ENCODE results near the gene NUFIP1.
A peak's percentile ranks its signal among the peaks of the same experiment; 100 is the strongest.
"Not testable (repeated sequence)": the region's sequence is repeated elsewhere in the genome, so short reads cannot be mapped to it uniquely, and the experiment has no call there.

Gene NUFIP1

GRCh38 chr13:44989071-44989889 lies at the start of gene NUFIP1, which contains the start of gene GPALPP1:
Gene NUFIP1, minus strand, starts transcription at chr13:44989471. Its CDS starts 35 bp downstream, at chr13:44989436.
Gene GPALPP1, plus strand, starts transcription at chr13:44989538. Its CDS starts 117 bp downstream, at chr13:44989655.
- no peak for TF ChIP-seq JUND (IDR thresholded peaks at IDR 0.05; ENCODE audit: low read depth)
- peak; percentile 90 to 97 for DNase-seq (ENCODE audit: low read depth in 1 of 2, low spot score in 1 of 2)
- in situ Hi-C loops (cut with HindIII; ENCODE audit: low pct_unique_long_range_greater_than_20kb, low sequenced_read_pairs) = no loop called here

DNA sequence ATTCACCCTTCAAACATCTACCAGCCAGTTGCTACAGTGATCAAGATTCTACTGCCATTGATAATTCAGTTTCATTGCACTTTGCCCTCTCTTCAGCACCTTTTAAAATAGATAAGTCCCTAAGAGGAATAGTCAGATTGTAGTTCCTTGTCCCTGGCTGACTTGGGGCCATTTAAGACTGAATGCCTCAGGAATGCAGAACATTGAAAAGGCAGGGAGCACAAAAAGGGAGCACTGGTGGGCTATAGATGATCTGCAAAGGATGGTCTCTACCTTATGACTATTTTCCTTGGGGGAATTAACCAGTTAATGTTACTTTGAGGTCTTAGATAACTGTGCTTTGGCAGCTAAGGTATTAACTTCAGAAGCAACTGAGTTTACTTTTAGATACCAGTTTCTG lies 46.9 kb upstream of the NUFIP1 start:
- in situ Hi-C loops (cut with HindIII; ENCODE audit: low pct_unique_long_range_greater_than_20kb, low sequenced_read_pairs) = no loop called here
- no peak for DNase-seq (ENCODE audit: low read depth in 1 of 2, low spot score in 1 of 2)
- no peak for TF ChIP-seq JUND (IDR thresholded peaks at IDR 0.05; ENCODE audit: low read depth)

- no peak for DNase-seq (ENCODE audit: low read depth in 1 of 2, low spot score in 1 of 2)
- no peak for TF ChIP-seq JUND (IDR thresholded peaks at IDR 0.05; ENCODE audit: low read depth)
- in situ Hi-C loops (cut with HindIII; ENCODE audit: low pct_unique_long_range_greater_than_20kb, low sequenced_read_pairs) = no loop called here
Measured at GRCh38 chr13:45034342-45034741, 45.1 kb upstream of the NUFIP1 start.

- in situ Hi-C loops (cut with HindIII; ENCODE audit: low pct_unique_long_range_greater_than_20kb, low sequenced_read_pairs) = no loop called here
- TF ChIP-seq JUND (IDR thresholded peaks at IDR 0.05; ENCODE audit: low read depth) = no peak
Measured at GRCh38 chr13:45024847-45025246, 35.6 kb upstream of the NUFIP1 start.

GRCh38 chr13:45021250-45021649 lies 32.0 kb upstream of the NUFIP1 start:
- no peak for DNase-seq (ENCODE audit: low read depth in 1 of 2, low spot score in 1 of 2)
- in situ Hi-C loops (cut with HindIII; ENCODE audit: low pct_unique_long_range_greater_than_20kb, low sequenced_read_pairs) = no loop called here
- TF ChIP-seq JUND (IDR thresholded peaks at IDR 0.05; ENCODE audit: low read depth) = no peak

More at GRCh38 chr13:45024847-45025246, 35.6 kb upstream of the NUFIP1 start:
- no peak for DNase-seq (ENCODE audit: low read depth in 1 of 2, low spot score in 1 of 2)

- DNase-seq (ENCODE audit: low read depth in 1 of 2, low spot score in 1 of 2); in situ Hi-C loops (cut with HindIII; ENCODE audit: low pct_unique_long_range_greater_than_20kb, low sequenced_read_pairs): not testable (repeated sequence)
Measured at GRCh38 chr13:45019981-45020380, 30.7 kb upstream of the NUFIP1 start.

DNA sequence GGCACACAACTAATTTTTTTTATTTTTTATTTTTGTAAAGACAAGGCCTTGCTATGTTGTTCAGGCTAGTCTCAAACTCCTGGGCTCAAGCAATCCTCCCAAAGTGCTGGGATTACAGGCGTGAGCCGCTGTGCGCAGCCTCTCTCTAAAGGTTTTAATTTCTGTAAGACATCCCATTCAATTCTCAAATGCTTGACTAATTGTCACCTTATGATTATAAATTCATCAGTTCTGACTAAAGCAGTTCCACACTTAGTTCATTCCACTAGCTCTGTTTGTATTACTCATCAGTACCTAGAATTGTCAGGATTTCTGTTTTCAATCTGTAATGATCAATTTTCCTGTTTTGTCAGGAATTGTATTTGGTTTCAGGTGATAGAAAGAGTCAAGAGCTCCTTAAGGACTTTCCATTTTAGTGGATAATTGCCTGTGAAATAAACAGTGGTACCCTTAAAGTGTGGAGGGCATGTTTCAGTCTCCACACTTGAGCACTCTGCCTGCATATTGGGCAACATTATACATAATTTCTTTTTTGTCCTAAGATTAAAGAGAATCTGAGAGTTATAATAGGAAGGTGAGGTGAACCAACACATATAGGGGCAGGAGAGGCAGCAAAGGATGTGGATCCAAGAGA lies 27.6 kb upstream of the NUFIP1 start:
- in situ Hi-C loops (cut with HindIII; ENCODE audit: low pct_unique_long_range_greater_than_20kb, low sequenced_read_pairs) = no loop called here
- no peak for TF ChIP-seq JUND (IDR thresholded peaks at IDR 0.05; ENCODE audit: low read depth)
- no peak for DNase-seq (ENCODE audit: low read depth in 1 of 2, low spot score in 1 of 2)

DNA sequence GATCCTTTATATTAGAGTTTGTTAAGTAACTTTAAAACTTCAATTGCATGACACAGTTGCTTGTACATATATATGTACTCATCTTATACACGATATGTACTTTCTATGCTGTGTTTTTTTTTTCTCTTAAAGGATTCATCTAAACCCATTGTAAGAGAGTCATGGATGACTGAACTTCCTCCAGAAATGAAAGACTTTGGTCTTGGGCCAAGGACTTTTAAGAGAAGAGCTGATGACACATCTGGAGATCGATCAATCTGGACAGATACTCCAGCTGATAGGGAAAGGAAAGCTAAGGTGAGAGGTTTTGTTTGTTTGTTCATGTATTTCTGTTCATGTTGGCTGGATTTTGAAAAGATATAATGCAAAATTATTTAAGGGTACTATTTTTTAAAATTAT lies 26.0 kb upstream of the NUFIP1 start:
- DNase-seq (ENCODE audit: low read depth in 1 of 2, low spot score in 1 of 2) = no peak
- no peak for TF ChIP-seq JUND (IDR thresholded peaks at IDR 0.05; ENCODE audit: low read depth)
- in situ Hi-C loops (cut with HindIII; ENCODE audit: low pct_unique_long_range_greater_than_20kb, low sequenced_read_pairs) = no loop called here

- TF ChIP-seq JUND (IDR thresholded peaks at IDR 0.05; ENCODE audit: low read depth) = no peak
- in situ Hi-C loops (cut with HindIII; ENCODE audit: low pct_unique_long_range_greater_than_20kb, low sequenced_read_pairs) = no loop called here
- no peak for DNase-seq (ENCODE audit: low read depth in 1 of 2, low spot score in 1 of 2)
Measured at GRCh38 chr13:45011198-45011597, 21.9 kb upstream of the NUFIP1 start.

- in situ Hi-C loops (cut with HindIII; ENCODE audit: low pct_unique_long_range_greater_than_20kb, low sequenced_read_pairs) = no loop called here
- DNase-seq (ENCODE audit: low read depth in 1 of 2, low spot score in 1 of 2) = no peak
- no peak for TF ChIP-seq JUND (IDR thresholded peaks at IDR 0.05; ENCODE audit: low read depth)
Measured at GRCh38 chr13:45007823-45008222, 18.6 kb upstream of the NUFIP1 start.

GRCh38 chr13:45007225-45007624 lies 18.0 kb upstream of the NUFIP1 start:
- no peak for DNase-seq (ENCODE audit: low read depth in 1 of 2, low spot score in 1 of 2)
- in situ Hi-C loops (cut with HindIII; ENCODE audit: low pct_unique_long_range_greater_than_20kb, low sequenced_read_pairs) = no loop called here
- TF ChIP-seq JUND (IDR thresholded peaks at IDR 0.05; ENCODE audit: low read depth) = no peak

GRCh38 chr13:45004096-45004495 lies 14.8 kb upstream of the NUFIP1 start:
- in situ Hi-C loops (cut with HindIII; ENCODE audit: low pct_unique_long_range_greater_than_20kb, low sequenced_read_pairs) = no loop called here
- no peak for TF ChIP-seq JUND (IDR thresholded peaks at IDR 0.05; ENCODE audit: low read depth)
- no peak for DNase-seq (ENCODE audit: low read depth in 1 of 2, low spot score in 1 of 2)

GRCh38 chr13:45003417-45003816 lies 14.1 kb upstream of the NUFIP1 start:
- TF ChIP-seq JUND (IDR thresholded peaks at IDR 0.05; ENCODE audit: low read depth) = no peak
- in situ Hi-C loops (cut with HindIII; ENCODE audit: low pct_unique_long_range_greater_than_20kb, low sequenced_read_pairs) = no loop called here
- no peak for DNase-seq (ENCODE audit: low read depth in 1 of 2, low spot score in 1 of 2)

All from T47D (cell line).